A549 treated with RU486 at 1 μM for 4 hours (cell line): Measurements from ENCODE around the gene TASP1. TPM values are rescaled to one million over a fixed set of nuclear protein-coding genes. Genes with fewer than 3 reads are reported as not detected.

Source experiments
- total RNA-seq: library from RNA; stranded (reverse); fragments of 200-300 nt; extraction: Qiagen RNA extraction; gene quantifications from 5 replicates; pipeline ENCODE4 v1.2.3, GENCODE V29; 2022; ENCODE audit warnings: low read depth

The TASP1 gene, protein sequence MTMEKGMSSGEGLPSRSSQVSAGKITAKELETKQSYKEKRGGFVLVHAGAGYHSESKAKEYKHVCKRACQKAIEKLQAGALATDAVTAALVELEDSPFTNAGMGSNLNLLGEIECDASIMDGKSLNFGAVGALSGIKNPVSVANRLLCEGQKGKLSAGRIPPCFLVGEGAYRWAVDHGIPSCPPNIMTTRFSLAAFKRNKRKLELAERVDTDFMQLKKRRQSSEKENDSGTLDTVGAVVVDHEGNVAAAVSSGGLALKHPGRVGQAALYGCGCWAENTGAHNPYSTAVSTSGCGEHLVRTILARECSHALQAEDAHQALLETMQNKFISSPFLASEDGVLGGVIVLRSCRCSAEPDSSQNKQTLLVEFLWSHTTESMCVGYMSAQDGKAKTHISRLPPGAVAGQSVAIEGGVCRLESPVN
- 10.3 to 11.9 TPM (median 10.9 TPM) in 5 replicates for total RNA-seq

DNA sequence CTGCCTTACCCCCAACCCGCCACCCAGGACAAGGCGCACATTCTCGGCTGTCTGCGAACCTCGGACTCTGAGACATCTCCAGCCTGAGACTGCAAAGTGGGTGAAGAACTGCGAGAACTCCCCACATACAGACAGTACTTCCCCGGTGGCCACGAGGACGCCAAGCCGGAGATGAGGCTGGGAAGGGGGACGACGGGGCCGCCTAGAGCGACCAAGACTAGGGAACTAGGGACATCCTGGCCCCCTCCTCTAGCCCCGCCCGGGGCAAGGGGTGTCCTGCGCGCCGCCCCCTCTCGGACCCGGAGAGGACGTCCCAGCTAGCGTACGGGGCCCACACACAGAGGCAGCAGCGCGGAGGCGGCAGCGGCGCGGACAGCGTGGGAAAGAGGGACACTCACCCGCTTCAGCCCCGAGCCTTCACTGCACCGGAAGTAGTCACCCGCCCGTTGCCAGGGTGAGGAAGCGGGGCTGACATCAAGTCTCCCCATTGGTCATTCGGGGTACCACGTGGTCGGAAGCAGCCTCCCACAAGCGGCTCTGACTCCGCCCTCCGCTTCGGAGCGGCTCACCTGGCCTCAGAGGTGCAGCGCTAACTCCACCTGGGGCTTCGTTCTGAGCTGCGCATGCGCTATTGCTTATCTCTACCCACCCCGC, at the start of gene TASP1:
Gene TASP1 (minus strand): TSS at position 437 of the 654 bp plus-strand sequence. CDS start 8,854 bp downstream, outside the sequence.

Other genes with a start within 250 kb of the TASP1 start
- gene ESF1, start 146.0 kb upstream of the TASP1 start, total RNA-seq: 19.2 to 34.1 TPM (median 23.5 TPM) in 5 replicates
- 30.6 to 38.4 TPM (median 37.3 TPM) in 5 replicates for gene NDUFAF5, start 146.1 kb upstream of the TASP1 start, total RNA-seq